GM20000 (cell line): Measurements from ENCODE around the gene DGCR8.
"Not testable (repeated sequence)": the region's sequence is repeated elsewhere in the genome, so short reads cannot be mapped to it uniquely, and the experiment has no call there.

Experiments
- DNase-seq: peaks from one replicate; pipeline ENCODE4 v3.0.0; 2012; ENCODE audit warnings: low spot score
- CTCF ChIP-seq: IDR thresholded peaks from 2 replicates; pipeline ENCODE4 v1.5.1; 2012; ENCODE audit warnings: mild to moderate bottlenecking, control low read depth; ENCODE audit errors: extremely low read depth, missing control alignments

Gene DGCR8

GRCh38 chr22:20063271-20064139 is 16.5 kb upstream of the DGCR8 start:
- no peak for DNase-seq
- TF ChIP-seq CTCF, result no peak

- no peak for TF ChIP-seq CTCF
- no peak for DNase-seq
Observed at GRCh38 chr22:20064140-20064480, 15.9 kb upstream of the DGCR8 start.

- no peak for TF ChIP-seq CTCF
- DNase-seq, result no peak
Observed at GRCh38 chr22:20064545-20065262, 15.3 kb upstream of the DGCR8 start.

- TF ChIP-seq CTCF, result no peak
- no peak for DNase-seq
Observed at GRCh38 chr22:20065896-20066616, 14.0 kb upstream of the DGCR8 start.

- TF ChIP-seq CTCF, result no peak
- no peak for DNase-seq
Observed at GRCh38 chr22:20066617-20067383, 13.2 kb upstream of the DGCR8 start.

GRCh38 chr22:20067384-20067682 is 12.7 kb upstream of the DGCR8 start:
- DNase-seq, result not testable (repeated sequence)

GRCh38 chr22:20068640-20069039 is 11.4 kb upstream of the DGCR8 start:
- TF ChIP-seq CTCF, result no peak
- DNase-seq, result no peak
